Heart left ventricle (tissue), 16 donors: ENCODE data around the gene ADGRD1. TPM values are rescaled to one million over a fixed set of nuclear protein-coding genes. Genes with fewer than 3 reads are reported as not detected.

Experiments
- ATAC-seq, 4 donors: fragments of 200-7000 bp; cut with Tn5 transposase; one replicate each; pipeline ENCODE4 v1.9.1; 2020 to 2022; ENCODE audit warnings: moderate library complexity in 4 of 4, mild to moderate bottlenecking in 3 of 4, moderate number of reproducible peaks in 1 of 4
- DNase-seq, 5 donors: peaks; one replicate each; pipeline ENCODE4 v3.0.0-alpha.2; 2020
- H3K27ac ChIP-seq, 12 donors: fragments of 200-600 bp; sonication (generic) in 4 of 12; one replicate each; pipeline versions ENCODE4 v1.5.0 to v1.8.0; 2016 to 2022; ENCODE audit warnings: mild to moderate bottlenecking in 2 of 12
- H3K27me3 ChIP-seq, 9 donors: fragments of 200-600 bp; sonication (generic) in 2 of 9; one replicate each; pipeline versions ENCODE4 v1.5.1 to v1.8.0; 2016 to 2022; ENCODE audit warnings: mild to moderate bottlenecking in 3 of 9
- H3K36me3 ChIP-seq, 9 donors: fragments of 200-600 bp; sonication (generic) in 2 of 9; one replicate each; pipeline versions ENCODE4 v1.5.0 to v1.8.0; 2018 to 2022; ENCODE audit warnings: mild to moderate bottlenecking in 2 of 9
- H3K4me1 ChIP-seq, 12 donors: fragments of 200-600 bp; sonication (generic) in 4 of 12; one replicate each; pipeline versions ENCODE4 v1.5.0 to v1.8.0; 2016 to 2022; ENCODE audit warnings: mild to moderate bottlenecking in 3 of 12
- H3K4me3 ChIP-seq, 12 donors: fragments of 200-600 bp; sonication (generic) in 4 of 12; one replicate each; pipeline versions ENCODE4 v1.5.0 to v1.8.0; 2017 to 2022; ENCODE audit warnings: mild to moderate bottlenecking in 9 of 12, moderate library complexity in 4 of 12
- H3K9me3 ChIP-seq, 12 donors: fragments of 200-600 bp; sonication (generic) in 4 of 12; one replicate each; pipeline versions ENCODE4 v1.5.0 to v1.8.0; 2016 to 2022; ENCODE audit warnings: mild to moderate bottlenecking in 1 of 12
- CTCF ChIP-seq, 12 donors: fragments of 200-600 bp; sonication (generic) in 4 of 12; IDR thresholded peaks; one replicate each; pipeline versions ENCODE4 v1.5.0 to v1.8.0; 2018 to 2022; ENCODE audit warnings: antibody characterized with exemption in 12 of 12, mild to moderate bottlenecking in 5 of 12
- POLR2A ChIP-seq, 2 donors: fragments of 450-650 bp; IDR thresholded peaks; one replicate each; pipeline ENCODE4 v1.6.1; 2017; ENCODE audit warnings: antibody characterized with exemption in 2 of 2, mild to moderate bottlenecking in 2 of 2, moderate library complexity in 2 of 2
- WGBS, 4 donors: extraction: QIAGEN DNeasy Blood & Tissue Kit in 2 of 4; methylation state at CpG; one replicate each; pipeline versions ENCODE4 v1.1.5 to v1.1.7; 2013 to 2018; 5-methylcytosine and 5-hydroxymethylcytosine counted together
- intact Hi-C, 10 donors: fragments of 100-400 bp; cut with DNase I; formaldehyde crosslinking; loops; one replicate each; pipeline versions ENCODE4 v1.11.1 to v1.14.2; 2022
- polyA plus RNA-seq, 2 donors: library from polyadenylated mRNA; stranded (reverse); fragments of 200-250 nt; gene quantifications; one replicate each; pipeline ENCODE4 v1.2.3, GENCODE V29; 2013
- total RNA-seq, 9 donors: library from RNA; depleted of rRNA in 2 of 9; stranded (reverse); fragments of >200 nt in 2 of 9; fragmentation: NEBNext Ultra II Directional in 3 of 9; extraction: Animal tissue kit (Norgen Biotek cat#: 25700) in 3 of 9; gene quantifications; one replicate each; pipeline versions ENCODE4 v1.1.0 to v1.2.4, GENCODE V29; 2016 to 2023
- donor health status: ischemic (EF 13 %, LVEDD 7.1; RV severe dilation, severe dysfunction).
- donor health status: healthy with polysubstance abuse.
- donor health status: DM: no; HTN: yes; CAD: no.
- donor health status: DM: no; HTN: no; CAD: no.
- donor health status: ischemic (EF 25% LVEDD 6.9; RV normal size, moderate dysfunction).
- donor health status: ischemic (EF 25% LVEDD 5.7; RV mildly dilated, moderate dysfunction).
- donor health status: healthy.
- donor health status: DM: yes; HTN: yes; CAD: no.
- donor health status: ischemic (EF 35%, LVEDD 5.7; RV mildly dilated, moderate dysfunction).
- donor health status: nonischemic (EF 11% LVEDD 7.7; RV severe dilation, severe dysfunction).
- donor health status: DM: yes; HTN: yes; CAD: no.
- donor health status: PGD.
- donor health status: ischemic (EF 29% LVEDD 5.4; RV normal size, mild dysfunction).
- donor health status: nonischemic (EF 23%, LVEDD 6.1; RV moderate dilation, normal function).

Gene ADGRD1
- total and polyA plus RNA-seq, 11 donors: 22.7 to 109 (median 66.3) TPM

- ATAC-seq (no peak), DNase-seq (no peak)
- Histone ChIP-seq H3K27me3 (no peaks in the 10 kb centered on the region), H3K27ac (no peak overlapping the region), H3K4me3 (no peak overlapping the region), H3K4me1 (peaks cover 0 to 9% (median 0%) of the 10 kb centered on the region in 12 donors), H3K9me3 (no peaks in the 10 kb centered on the region), H3K36me3 (peaks cover 0 to 61% (median 30%) of the 10 kb centered on the region in 9 donors)
- no peak for TF ChIP-seq POLR2A (IDR thresholded peaks at IDR 0.05)
- no peak for TF ChIP-seq CTCF (IDR thresholded peaks at IDR 0.05)
- 82 to 90% (median 85%) methylated on average over 20 of the region's 20 CpGs for WGBS, 4 donors
- intact Hi-C loops: no loop called here
These were observed 67.4 kb downstream of the ADGRD1 start for GRCh38 chr12:131021154-131021541.

- peak in 1 of 4 donors; percentile 21 for ATAC-seq
- intact Hi-C loops: no loop called here
- H3K4me3 ChIP-seq: no peak overlapping the region
- peaks cover 0 to 14% (median 0%) of the 10 kb centered on the region in 12 donors for H3K4me1 ChIP-seq
- no peak overlapping the region for H3K27ac ChIP-seq
- H3K36me3 ChIP-seq: peaks cover 0 to 46% (median 24%) of the 10 kb centered on the region in 9 donors
- no peaks in the 10 kb centered on the region for H3K27me3 ChIP-seq
- DNase-seq: no peak
- 60 to 73% (median 66%) methylated on average over 9 to 11 of the region's 11 CpGs for WGBS, 4 donors
- H3K9me3 ChIP-seq: no peaks in the 10 kb centered on the region
- TF ChIP-seq CTCF (IDR thresholded peaks at IDR 0.05) (no peak), POLR2A (IDR thresholded peaks at IDR 0.05) (no peak)
These were observed 70.3 kb downstream of the ADGRD1 start for GRCh38 chr12:131024026-131024425.

GRCh38 chr12:131024721-131025120 lies 71.0 kb downstream of the ADGRD1 start:
- Histone ChIP-seq H3K36me3 (peaks cover 0 to 40% (median 24%) of the 10 kb centered on the region in 9 donors), H3K27ac (no peak overlapping the region), H3K9me3 (no peaks in the 10 kb centered on the region), H3K4me1 (peaks cover 0 to 16% (median 0%) of the 10 kb centered on the region in 12 donors), H3K4me3 (no peak overlapping the region), H3K27me3 (no peaks in the 10 kb centered on the region)
- 83 to 88% (median 87%) methylated on average over 11 of the region's 11 CpGs for WGBS, 4 donors
- DNase-seq (no peak), ATAC-seq (no peak)
- no peak for TF ChIP-seq CTCF (IDR thresholded peaks at IDR 0.05)
- TF ChIP-seq POLR2A (IDR thresholded peaks at IDR 0.05): no peak
- intact Hi-C loops: no loop called here

- no peak for ATAC-seq
- Histone ChIP-seq H3K27ac (no peak overlapping the region), H3K4me1 (peaks cover 0 to 15% (median 0%) of the 10 kb centered on the region in 12 donors), H3K4me3 (no peak overlapping the region), H3K27me3 (no peaks in the 10 kb centered on the region), H3K9me3 (no peaks in the 10 kb centered on the region), H3K36me3 (peaks cover 0 to 40% (median 24%) of the 10 kb centered on the region in 9 donors)
- TF ChIP-seq POLR2A (IDR thresholded peaks at IDR 0.05) (no peak), CTCF (IDR thresholded peaks at IDR 0.05) (no peak)
- WGBS, 4 donors: 74 to 83% (median 80%) methylated on average over 11 of the region's 11 CpGs
- no peak for DNase-seq
- intact Hi-C loops: no loop called here
These were observed 71.5 kb downstream of the ADGRD1 start for GRCh38 chr12:131025234-131025633.
